NCI-H187 treated with DMSO at 0.1 percent for 48 hours (cell line): Measurements from ENCODE around the gene CACNB2.

Source experiments
- DNase-seq: peaks from one replicate; lab custom pipeline; 2025; lab: John Stamatoyannopoulos, UW

Gene CACNB2

GRCh38 chr10:18455086-18455884, 315.1 kb downstream of the CACNB2 start:
- DNase-seq = no peak

GRCh38 chr10:18456984-18457383, 316.8 kb downstream of the CACNB2 start:
- no peak for DNase-seq

- no peak for DNase-seq
Observed at GRCh38 chr10:18460032-18460431, 319.8 kb downstream of the CACNB2 start.

GRCh38 chr10:18463673-18464211, 323.5 kb downstream of the CACNB2 start:
- no peak for DNase-seq

- no peak for DNase-seq
Observed at GRCh38 chr10:18469125-18469524, 328.9 kb downstream of the CACNB2 start.

GRCh38 chr10:18472977-18473376, 332.8 kb downstream of the CACNB2 start:
- no peak for DNase-seq

GRCh38 chr10:18473424-18474117, 333.3 kb downstream of the CACNB2 start:
- no peak for DNase-seq

- DNase-seq = no peak
Observed at GRCh38 chr10:18474118-18474455, 333.9 kb downstream of the CACNB2 start.

GRCh38 chr10:18476076-18476647, 335.9 kb downstream of the CACNB2 start:
- no peak for DNase-seq

GRCh38 chr10:18478354-18478753, 338.1 kb downstream of the CACNB2 start:
- DNase-seq = no peak

- no peak for DNase-seq
Observed at GRCh38 chr10:18479502-18479901, 339.3 kb downstream of the CACNB2 start.

GRCh38 chr10:18483516-18484186, 343.4 kb downstream of the CACNB2 start:
- no peak for DNase-seq

- DNase-seq = no peak
Observed at GRCh38 chr10:18486438-18486837, 346.2 kb downstream of the CACNB2 start.

GRCh38 chr10:18490755-18491154, 350.5 kb downstream of the CACNB2 start:
- no peak for DNase-seq

- no peak for DNase-seq
Observed at GRCh38 chr10:18497806-18498369, 357.7 kb downstream of the CACNB2 start.

- no peak for DNase-seq
Observed at GRCh38 chr10:18498998-18499397, 358.8 kb downstream of the CACNB2 start.

- DNase-seq = no peak
Observed at GRCh38 chr10:18500576-18500975, 360.4 kb downstream of the CACNB2 start.

GRCh38 chr10:18501198-18501597, 361.0 kb downstream of the CACNB2 start:
- DNase-seq = no peak

GRCh38 chr10:18501629-18502028, 361.4 kb downstream of the CACNB2 start:
- DNase-seq = no peak

- no peak for DNase-seq
Observed at GRCh38 chr10:18504161-18504560, 363.9 kb downstream of the CACNB2 start.

GRCh38 chr10:18505456-18506118, 365.4 kb downstream of the CACNB2 start:
- no peak for DNase-seq

GRCh38 chr10:18508587-18508986, 368.4 kb downstream of the CACNB2 start:
- no peak for DNase-seq
